Prostate gland (tissue), 1 donor: ENCODE measurements around the gene TRPT1.
"Not testable (repeated sequence)": the region's sequence is repeated elsewhere in the genome, so short reads cannot be mapped to it uniquely, and the experiment has no call there.

ENCODE experiments used
- POLR2A ChIP-seq: fragments of 450-650 bp; IDR thresholded peaks from one replicate; pipeline ENCODE4 v1.6.1; 2016; ENCODE audit warnings: antibody characterized with exemption, mild to moderate bottlenecking
- POLR2AphosphoS5 ChIP-seq: sonication (generic); formaldehyde crosslinking; IDR thresholded peaks from one replicate; pipeline ENCODE4 v1.6.1; 2017; ENCODE audit warnings: antibody characterized with exemption

DNA sequence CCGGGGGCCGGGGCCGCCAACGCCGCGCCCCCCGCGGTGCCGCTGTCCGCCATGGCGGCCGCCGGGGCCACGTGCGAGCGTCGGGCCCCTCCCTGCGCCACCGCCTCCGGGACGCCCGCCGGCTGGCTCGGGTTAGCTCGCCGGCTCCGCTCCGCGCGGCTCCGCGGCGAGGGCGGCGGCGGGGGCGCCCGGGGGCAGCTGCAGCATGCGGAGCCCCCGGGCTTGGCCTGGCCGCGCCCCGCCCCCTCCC, 20.6 kb upstream of the TRPT1 start:
- not testable (repeated sequence) for TF ChIP-seq POLR2AphosphoS5, POLR2A
